NCI-H748 treated with DMSO at 0.1 percent for 48 hours (cell line): ENCODE data around the gene TAS2R10.
"Not testable (repeated sequence)": the region's sequence is repeated elsewhere in the genome, so short reads cannot be mapped to it uniquely, and the experiment has no call there.

Source experiments
- DNase-seq: peaks from one replicate; lab custom pipeline; 2025; lab: John Stamatoyannopoulos, UW

Gene TAS2R10, protein sequence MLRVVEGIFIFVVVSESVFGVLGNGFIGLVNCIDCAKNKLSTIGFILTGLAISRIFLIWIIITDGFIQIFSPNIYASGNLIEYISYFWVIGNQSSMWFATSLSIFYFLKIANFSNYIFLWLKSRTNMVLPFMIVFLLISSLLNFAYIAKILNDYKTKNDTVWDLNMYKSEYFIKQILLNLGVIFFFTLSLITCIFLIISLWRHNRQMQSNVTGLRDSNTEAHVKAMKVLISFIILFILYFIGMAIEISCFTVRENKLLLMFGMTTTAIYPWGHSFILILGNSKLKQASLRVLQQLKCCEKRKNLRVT

DNA sequence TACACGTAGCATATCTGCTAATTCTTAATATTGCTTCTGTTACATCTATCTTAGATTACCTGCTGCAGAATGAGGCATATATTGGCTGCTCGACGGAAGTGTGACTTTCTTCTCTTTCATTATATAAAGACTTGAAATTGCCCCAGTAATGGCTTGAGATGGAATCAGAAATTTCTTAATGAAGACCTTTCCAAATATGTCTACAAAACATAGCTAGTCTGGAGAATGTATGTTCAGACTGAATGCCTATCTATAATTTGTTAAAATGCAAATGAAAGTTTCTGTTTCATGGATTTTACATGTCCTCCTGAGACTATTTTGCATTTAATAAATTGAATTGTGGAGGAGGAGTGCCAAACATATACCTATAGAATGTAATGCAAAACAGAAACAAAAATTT, at the start of gene TAS2R10:
Gene TAS2R10, minus strand, starts transcription at position 101 of the 400 bp plus-strand sequence. Its CDS starts 89 bp downstream, at position 12.
- DNase-seq: no peak

DNA sequence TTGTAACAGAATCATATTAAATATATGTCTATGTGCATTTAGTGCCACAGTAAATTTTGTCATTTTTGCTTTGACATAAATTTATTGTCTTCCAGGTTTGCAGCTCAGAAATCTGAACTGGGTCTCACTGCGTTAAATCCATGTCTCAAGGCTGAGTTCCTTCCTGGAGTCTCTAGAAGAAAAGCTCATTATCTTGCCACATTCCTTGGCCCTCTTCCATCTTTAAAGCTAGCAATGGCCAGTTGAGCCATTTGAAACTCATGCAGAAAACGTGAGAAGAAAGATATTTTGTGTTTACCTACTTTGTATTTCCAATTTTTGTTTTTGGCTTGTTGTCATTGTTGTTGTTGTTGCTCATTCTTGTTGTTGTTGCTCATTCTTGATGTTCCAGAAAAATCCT, 47.2 kb upstream of the TAS2R10 start:
- DNase-seq: no peak

DNA sequence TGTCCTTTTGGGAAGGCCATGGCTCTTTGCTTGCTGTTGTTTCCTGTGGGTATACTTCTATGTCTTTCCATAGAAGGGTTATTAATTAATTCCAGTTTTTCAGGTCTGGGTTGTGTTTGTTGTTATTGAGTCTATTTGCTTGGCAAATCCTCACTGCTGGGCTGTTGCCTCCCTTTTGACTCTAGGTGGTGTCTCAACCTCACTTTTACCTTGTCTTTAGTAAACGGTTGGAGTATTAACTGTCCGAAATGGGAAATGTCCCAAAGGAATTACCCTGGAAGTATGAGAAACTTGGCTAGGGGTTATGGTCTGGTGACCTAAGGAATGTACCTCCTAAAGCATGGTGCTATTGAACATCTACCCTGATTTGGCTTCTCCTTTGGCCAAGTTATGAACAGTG, 41.2 kb upstream of the TAS2R10 start:
- DNase-seq: no peak

DNA sequence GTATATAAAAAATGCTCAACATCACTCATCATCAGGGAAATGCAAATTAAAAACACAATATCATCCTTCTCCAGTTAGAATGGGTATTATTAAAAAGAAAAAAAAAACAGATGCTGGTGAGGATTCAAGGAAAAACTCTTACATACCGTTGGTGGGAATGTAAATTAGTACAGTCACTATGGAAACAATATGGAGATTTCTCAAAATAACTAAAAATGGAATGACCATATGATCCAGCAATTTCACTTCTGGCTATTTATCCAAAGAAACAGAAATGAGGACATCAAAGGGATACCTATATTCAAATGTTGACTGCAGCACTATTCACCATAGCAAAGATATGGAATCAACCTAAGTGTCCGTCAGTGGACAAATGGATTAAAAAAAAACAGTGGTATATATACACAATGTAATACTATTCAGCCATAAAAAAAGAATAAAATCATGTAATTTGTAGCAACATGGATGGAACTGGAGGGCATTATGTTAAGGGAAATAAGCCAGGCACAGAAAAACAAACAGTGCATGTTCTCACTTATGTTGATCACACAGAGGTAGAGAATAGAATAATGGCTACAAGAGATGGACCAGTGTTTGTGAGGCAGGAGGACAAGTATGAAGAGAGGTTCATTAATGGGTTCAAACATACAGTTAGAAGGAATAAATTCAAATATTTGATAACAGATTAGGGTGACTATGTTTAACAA, 37.5 kb upstream of the TAS2R10 start:
- no peak for DNase-seq

DNA sequence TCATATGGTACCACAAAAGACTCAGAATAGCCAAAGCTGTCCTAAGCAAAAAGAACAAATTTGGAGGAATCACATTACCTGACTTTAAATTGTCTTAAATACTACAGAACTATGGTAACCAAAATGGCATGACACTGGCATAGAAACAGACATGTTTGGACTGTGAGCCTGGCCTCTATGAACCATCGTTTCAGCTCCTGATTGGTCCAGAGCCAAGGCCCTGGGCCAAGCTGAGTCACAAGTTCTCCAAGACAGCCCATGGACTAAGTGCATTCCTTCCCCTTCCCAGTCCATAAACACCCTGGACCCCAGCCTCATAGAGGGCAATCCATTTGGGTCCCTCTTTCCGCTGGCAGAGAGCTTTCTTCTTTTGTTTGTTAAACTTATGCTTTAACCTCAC, 35.2 kb upstream of the TAS2R10 start:
- no peak for DNase-seq

DNA sequence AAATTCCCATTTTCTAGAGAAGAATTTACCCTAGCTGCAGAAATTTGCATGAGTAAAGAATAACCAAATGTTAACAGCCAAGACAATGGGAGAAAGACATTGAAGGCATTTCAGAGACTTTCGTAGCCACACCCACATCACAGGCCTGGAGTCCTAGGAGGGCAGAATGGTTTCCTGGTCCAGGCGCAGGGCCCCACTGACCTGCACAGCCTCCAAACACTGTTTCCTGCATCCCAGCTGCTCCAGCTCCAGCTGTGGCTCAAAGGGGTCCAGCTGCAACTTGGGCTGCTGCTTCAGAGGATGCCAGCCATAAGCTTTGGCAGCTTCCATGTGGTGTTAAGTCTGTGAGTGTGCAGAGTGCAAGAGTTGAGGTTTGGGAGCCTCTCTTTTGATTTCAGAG, 29.6 kb upstream of the TAS2R10 start:
- no peak for DNase-seq

DNA sequence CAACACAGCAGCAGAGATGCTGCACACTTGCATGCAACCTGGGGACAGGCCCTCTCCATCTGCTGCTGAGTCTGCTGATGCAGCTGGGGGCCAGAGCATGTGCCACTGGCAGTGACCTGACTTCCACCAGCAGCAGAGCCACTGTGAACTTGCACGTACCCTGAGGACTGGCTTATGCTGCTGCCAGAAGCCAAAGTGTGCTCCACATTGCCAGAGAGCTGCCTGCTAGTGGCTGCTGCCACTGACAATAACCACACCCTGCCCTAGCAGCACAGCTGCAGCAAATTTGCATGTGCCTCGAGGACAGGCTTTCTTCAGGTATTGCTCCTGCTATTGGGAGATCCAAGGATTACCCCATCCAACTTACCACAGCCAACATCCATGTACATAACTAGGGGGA, 27.6 kb upstream of the TAS2R10 start:
- DNase-seq: no peak

DNA sequence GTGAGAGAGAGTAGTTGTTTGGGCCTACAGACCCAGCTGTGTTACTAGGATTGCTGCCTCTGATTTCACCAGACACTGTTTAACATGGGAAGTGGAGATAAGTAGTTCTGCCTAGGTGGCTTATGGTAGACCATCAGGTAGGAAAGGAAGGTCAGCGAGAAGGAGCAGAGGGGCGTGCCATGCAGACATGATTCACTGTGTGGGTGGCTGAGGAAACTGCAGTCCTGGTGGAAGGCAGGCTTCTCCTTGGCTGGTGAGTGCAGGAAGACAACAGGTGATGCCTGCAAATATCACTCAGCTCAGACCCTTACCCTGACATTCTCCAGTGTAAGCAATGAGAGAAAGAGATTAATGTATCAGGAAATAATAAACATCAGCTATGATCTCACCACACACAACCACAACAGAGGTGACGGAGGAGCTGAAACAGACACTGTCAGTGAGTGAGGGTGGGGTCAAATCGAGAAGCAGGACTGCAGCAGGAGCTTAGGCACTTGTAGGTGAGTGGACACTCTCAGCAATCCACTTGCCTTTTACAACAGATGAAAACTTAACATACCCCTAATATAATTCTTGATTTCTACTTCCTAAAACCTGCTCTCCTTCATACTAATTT, 25.2 kb upstream of the TAS2R10 start:
- no peak for DNase-seq

DNA sequence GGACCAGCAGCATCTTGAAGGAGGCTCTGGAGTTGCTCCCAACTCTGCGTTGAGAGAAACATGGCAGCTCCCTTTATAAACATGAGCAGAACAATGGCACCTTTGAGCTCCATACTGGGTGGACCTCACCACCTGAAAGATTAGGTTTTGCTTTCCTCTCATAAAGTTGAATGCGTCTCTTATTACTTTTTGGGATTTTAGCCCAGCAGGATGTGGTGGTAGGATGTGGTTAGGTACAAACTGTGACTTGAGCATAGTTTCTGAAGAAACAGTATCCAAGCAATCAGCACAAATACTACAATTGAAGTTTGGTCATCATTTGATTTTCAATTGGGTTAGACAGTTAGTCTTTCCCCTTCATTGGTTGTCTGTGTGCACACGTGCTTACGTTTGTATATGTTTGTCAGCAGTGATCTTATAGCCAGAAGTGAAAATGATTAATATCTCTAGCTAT, 23.3 kb upstream of the TAS2R10 start, which contains the start of gene PRR4:
Gene PRR4, minus strand, starts transcription at position 51 of the 454 bp plus-strand sequence. Its CDS starts 38 bp downstream, at position 13.
- DNase-seq: no peak

DNA sequence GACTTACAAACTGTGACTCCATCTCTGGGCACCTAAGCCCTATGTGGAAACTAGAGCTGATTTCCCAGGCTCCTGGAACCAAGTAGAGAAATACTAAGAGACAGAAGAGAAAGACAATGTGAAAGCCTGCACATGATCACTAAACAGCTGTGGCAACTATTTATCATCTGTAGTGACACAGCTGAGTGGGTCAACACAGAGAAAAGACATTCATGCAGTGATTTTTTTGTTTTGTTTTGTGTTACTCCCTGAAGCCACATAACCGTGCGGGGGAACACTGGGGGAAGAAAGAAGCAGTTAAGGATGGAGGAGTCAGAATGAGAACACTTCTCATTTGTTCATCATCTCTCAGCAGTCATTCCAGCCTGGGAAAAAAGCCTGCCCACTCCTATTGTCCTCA, 21.6 kb upstream of the TAS2R10 start:
- DNase-seq: no peak

DNA sequence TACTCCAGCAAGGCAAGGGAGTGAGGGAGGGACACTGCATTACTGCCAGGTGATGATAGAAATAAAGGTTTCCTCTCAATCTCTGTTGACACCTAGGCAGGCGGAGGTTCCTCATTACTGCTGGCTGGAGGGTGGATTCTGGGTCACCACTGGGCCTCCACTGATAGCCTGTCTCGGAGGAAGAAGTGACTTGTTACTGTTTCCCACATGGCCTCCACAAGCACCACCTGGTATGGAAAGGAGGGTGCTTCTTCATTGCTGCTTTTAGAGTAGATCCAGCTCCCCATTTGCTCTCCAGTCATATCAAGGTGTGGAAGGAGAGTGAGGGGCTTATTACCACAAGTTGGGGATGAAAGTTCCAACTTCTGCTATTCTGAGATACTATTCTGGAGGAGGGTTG, 16.7 kb upstream of the TAS2R10 start:
- DNase-seq: no peak

DNA sequence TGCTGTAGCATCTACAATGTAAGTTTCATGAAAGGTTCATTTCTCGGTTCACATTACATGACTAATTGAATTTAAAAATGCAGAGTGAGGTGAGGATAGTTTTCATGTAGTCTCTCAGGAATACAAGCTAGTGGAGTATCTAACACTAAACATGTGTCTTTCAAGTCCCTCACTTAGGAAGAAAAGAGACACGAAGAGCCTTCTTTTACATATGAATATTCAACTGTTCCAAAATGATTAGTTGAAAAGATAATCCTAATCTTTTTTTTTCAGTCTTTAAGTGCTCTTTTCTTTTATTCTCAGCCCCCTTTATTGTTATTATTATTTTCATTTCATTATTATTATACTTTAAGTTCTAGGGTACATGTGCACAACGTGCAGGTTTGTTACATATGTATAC, 12.3 kb upstream of the TAS2R10 start:
- no peak for DNase-seq

DNA sequence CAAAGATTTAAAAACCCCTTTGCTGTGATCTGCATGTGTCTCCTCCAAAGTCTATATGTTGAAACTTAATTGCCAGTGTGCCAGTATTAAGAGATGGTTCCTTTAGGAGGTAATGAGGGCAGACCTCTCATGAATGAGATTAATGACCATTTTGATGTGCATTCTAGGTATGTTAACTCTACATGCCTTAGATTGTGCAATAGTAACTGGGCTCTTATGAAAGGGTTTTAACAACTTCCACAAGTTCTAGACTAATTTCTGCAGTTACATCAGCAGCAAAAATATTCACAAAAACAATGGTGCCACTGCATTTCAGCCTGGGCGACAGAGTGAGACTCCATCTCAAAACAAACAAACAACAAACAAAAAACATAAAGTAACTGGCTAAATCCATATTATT, 3.8 kb upstream of the TAS2R10 start:
- DNase-seq: no peak

DNA sequence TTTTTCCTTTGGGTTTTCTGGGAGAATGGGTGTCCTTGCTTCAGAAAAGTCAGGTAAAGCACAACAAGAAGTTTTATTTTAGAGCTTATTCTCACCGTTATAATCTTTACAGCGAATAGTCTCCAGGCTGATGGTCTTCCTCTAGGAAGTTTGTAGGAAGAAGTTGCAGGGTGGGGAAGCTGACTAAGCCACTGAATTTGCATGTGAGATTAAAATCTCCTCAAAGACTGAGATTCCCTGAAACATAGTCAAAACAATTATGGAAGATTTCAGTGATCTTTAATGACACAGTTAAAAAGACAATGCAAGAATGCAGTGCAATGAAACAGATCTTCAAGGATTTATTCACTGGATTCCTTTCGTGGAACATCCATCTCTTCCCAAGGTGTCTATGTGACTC, 1.2 kb downstream of the TAS2R10 start:
- no peak for DNase-seq

DNA sequence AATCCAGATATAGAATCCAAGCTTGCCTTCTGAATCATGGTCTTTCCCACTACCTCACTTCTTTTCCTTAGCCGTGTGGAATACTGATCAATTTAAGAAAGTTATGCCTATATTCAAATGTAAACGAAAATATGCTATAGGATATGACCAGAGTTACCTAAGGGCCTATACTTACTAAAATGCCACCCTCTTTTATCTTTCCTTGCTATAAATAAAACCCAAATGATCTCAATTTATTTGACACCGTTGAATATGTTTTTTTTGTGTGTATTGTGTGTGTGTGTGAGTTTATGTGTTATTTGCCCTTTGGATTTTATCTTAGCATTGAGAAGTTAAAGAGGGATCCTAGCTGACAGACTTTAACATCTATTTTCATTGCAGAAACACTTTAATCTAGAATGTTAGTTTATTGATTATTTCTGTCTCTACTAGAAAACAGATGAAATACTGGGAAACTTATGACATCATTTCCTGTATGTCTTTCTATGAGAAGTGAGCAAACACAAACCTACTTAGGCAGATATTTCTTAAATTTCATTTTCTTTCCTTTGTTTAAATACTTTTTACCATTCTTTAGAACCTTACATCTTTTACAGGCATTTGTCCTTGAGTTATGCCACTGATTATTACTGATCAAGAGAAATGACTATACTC, 14.1 kb downstream of the TAS2R10 start:
- DNase-seq: no peak

DNA sequence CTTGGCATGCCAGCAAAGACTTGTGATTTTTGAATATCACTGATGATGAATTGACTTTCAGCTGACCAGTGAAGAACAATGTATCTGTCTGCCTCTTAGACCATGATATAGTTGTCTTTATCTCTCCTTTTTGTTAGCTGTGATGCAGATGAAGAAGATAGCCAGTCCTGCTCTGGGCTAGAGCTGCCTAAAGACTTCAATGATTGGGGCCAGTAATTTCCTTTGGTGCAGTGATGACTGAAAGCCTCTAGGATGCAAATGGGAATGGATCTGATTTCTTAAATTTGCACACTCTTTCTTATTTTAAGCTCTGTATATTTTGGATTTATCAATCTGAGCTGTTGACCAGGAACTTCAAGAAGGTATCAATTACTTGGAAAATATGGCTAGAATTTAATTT, 16.1 kb downstream of the TAS2R10 start, which contains the start of gene TAS2R9:
Gene TAS2R9, minus strand, starts transcription at position 101 of the 400 bp plus-strand sequence. Its CDS starts 93 bp downstream, at position 8.
- no peak for DNase-seq

DNA sequence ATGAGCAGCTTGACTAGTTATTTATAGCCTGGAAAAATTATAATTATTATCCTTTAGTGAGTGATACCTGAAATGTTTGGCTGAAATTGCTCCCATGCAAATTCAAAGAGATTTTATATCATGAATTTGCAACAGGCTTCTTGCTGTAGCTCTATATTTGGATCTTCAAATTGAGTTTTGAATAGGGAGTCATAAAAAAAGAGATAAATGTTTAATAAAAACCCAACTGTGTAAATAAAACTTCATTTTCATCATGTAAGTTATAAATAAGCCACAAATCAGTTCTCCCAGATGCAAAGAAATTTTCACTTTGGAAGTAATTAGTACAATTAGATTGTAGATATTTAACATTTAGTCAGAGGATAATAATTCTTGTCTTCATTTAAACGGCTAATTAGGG, 19.0 kb downstream of the TAS2R10 start, which contains the start of gene TAS2R8:
Gene TAS2R8, minus strand, starts transcription at position 101 of the 400 bp plus-strand sequence. CDS start 306 bp downstream, outside the sequence.
- DNase-seq: no peak

DNA sequence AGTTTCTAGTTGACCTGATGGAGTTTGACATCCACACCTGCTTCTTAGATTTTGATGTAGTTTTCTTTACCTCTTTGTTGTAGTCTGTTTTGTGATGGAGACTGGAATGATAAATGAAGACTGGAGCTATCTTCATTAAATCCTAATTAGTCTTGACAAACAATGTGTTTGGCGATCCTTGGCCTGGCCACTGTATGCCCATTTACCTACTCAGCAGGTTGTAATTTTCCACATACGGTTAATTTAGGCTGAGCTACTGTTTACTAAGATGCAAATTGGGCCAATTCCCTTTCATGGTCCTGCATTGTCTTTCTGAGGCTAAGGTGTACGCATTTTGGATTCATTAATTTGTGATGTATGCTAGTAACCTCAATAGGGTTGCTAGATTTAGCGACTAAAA, 23.6 kb downstream of the TAS2R10 start, which contains the start of gene TAS2R7:
Gene TAS2R7, minus strand, starts transcription at position 41 of the 400 bp plus-strand sequence. CDS start 57 bp downstream, outside the sequence.
- no peak for DNase-seq

DNA sequence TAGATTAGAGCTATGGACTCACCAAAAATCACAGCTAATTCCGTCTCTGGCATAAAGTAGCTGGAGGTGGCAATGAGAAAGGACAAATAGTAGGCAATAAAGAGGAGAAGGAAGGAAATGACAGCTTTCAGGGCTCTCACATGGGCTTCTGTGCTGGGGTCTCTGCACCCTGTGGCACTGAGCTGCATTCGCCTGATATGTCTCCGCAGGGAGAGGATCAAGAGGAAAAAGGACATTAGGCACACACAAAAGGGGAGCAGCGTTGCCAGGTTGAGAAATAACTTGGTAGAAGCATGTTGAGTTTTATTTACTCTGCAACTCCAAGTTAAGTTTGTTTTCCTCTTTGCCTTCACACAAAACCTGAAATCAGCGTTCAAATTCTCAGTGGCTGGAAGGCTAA, 24.4 kb downstream of the TAS2R10 start:
- no peak for DNase-seq

DNA sequence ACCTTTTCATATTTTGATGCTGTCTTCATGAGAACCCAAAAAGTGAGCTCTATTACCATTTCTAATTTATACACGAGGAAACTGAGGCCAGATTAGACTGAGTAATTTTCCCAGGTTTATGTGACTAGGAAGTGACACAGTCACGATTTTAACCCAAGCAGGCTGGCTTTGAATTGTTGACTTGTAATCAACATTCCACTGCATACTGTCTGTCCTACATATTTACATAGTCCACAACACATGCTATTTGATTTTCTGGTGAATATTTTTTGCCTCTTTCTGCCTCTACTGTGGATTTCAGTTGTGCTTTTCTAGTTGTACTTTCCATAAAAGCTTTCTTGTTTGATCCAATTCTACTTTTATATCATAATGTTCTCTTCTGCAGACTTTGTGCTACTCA, 31.9 kb downstream of the TAS2R10 start:
- no peak for DNase-seq

DNA sequence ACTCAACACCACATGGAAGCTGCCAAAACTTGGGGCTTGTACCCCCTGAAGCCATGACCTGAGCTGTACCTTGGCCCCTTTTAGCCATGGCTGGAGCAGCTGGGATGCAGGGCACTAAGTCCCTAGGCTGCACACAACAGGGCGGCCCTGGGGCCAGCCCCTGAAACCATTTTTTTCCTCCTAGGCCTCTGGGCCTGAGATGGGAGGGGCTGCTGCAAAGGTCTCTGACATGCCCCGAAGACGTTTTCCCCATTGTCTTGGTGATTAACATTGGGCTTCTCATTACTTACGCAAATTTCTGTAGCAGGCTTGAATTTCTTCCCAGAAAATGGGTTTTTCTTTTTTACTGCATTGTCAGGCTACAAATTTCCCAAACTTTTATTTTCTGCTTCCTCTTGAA, 34.4 kb downstream of the TAS2R10 start:
- not testable (repeated sequence) for DNase-seq

DNA sequence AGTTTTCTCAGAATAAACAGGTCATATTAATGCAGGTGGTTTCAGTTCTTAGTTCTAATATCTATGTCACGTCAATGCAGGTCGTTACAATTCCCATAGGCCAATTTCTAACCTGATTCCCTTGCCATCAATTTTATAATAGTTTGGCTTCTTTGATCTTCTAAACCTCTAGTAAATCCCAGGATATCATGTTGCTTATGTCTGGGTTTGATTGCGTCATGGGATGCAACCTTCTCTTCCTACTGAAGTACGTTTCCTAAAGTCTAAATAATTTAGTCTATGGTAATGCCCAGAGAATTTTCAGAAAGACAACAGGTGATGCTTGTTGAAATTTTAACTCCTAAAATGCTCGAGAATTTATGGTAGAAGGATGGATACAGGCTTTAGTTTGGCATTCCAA, 42.9 kb downstream of the TAS2R10 start:
- no peak for DNase-seq
